Chondrocyte (in vitro differentiated cells): Measurements from ENCODE around the gene DUSP15. TPM values are rescaled to one million over a fixed set of nuclear protein-coding genes. Genes with fewer than 3 reads are reported as not detected.

Source experiments
- DNase-seq: peaks from one replicate; pipeline ENCODE4 v3.0.0; 2021; ENCODE audit warnings: mixed read lengths, low spot score
- H3K27ac Mint-ChIP-seq: one replicate; pipeline ENCODE4 v1.8.0; 2021; ENCODE audit warnings: mild to moderate bottlenecking, moderate library complexity, mixed read lengths; ENCODE audit not compliant: unreplicated experiment
- H3K27me3 Mint-ChIP-seq: 2 replicates; pipeline ENCODE4 v1.8.0; 2021; ENCODE audit warnings: low read depth, mixed read lengths
- H3K36me3 Mint-ChIP-seq: 2 replicates; pipeline ENCODE4 v1.8.0; 2021; ENCODE audit warnings: low read depth, mixed read lengths
- H3K4me1 Mint-ChIP-seq: 2 replicates; pipeline ENCODE4 v1.8.0; 2021; ENCODE audit warnings: low read depth, mild to moderate bottlenecking, mixed read lengths
- H3K4me3 Mint-ChIP-seq: one replicate; pipeline ENCODE4 v1.8.0; 2021; ENCODE audit warnings: mild to moderate bottlenecking, moderate library complexity, mixed read lengths; ENCODE audit not compliant: unreplicated experiment
- H3K9me3 Mint-ChIP-seq: 2 replicates; pipeline ENCODE4 v1.8.0; 2021; ENCODE audit warnings: low read depth, mixed read lengths
- total RNA-seq: library from RNA; stranded (reverse); gene quantifications from 3 replicates; pipeline ENCODE4 v1.2.1, GENCODE V29; 2021
- TF ChIP-seq, protein P1 (sequence below): fragments of 200-600 bp; sonication (generic); IDR thresholded peaks from 2 replicates; pipeline ENCODE4 v1.5.0; 2021; ENCODE audit warnings: antibody characterized with exemption, mild to moderate bottlenecking, moderate library complexity

Gene DUSP15
- total RNA-seq, 1 donor from 2014 or later = 11.5 TPM

DNA sequence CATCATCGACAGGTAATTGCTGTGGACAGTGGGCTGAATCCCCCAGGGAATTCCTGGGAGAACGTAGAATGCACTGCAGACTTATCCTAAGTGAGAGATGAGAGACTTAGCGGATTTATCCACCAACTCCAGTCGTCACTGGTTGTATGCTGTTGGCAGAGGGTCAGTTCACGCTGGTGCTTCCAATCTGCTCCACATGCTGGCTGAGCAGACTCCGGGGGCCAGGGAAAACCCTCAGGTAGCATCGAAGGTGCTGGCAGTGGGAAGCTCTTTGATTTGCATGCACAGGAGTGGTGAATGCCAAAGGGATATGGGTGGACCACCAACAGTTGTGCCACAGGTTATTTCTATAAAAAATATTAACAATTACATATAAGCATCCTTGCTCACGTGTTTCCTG is 20.3 kb upstream of the DUSP15 start:
- H3K27me3 Mint-ChIP-seq = peaks cover 57% of the 10 kb centered on the region
- H3K36me3 Mint-ChIP-seq = peaks cover 4% of the 10 kb centered on the region
- TF ChIP-seq, protein P1, sequence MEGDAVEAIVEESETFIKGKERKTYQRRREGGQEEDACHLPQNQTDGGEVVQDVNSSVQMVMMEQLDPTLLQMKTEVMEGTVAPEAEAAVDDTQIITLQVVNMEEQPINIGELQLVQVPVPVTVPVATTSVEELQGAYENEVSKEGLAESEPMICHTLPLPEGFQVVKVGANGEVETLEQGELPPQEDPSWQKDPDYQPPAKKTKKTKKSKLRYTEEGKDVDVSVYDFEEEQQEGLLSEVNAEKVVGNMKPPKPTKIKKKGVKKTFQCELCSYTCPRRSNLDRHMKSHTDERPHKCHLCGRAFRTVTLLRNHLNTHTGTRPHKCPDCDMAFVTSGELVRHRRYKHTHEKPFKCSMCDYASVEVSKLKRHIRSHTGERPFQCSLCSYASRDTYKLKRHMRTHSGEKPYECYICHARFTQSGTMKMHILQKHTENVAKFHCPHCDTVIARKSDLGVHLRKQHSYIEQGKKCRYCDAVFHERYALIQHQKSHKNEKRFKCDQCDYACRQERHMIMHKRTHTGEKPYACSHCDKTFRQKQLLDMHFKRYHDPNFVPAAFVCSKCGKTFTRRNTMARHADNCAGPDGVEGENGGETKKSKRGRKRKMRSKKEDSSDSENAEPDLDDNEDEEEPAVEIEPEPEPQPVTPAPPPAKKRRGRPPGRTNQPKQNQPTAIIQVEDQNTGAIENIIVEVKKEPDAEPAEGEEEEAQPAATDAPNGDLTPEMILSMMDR = no peak
- no peak overlapping the region for H3K4me3 Mint-ChIP-seq
- H3K4me1 Mint-ChIP-seq = no peaks in the 10 kb centered on the region
- no peak overlapping the region for H3K27ac Mint-ChIP-seq
- no peak for DNase-seq
- no peaks in the 10 kb centered on the region for H3K9me3 Mint-ChIP-seq

DNA sequence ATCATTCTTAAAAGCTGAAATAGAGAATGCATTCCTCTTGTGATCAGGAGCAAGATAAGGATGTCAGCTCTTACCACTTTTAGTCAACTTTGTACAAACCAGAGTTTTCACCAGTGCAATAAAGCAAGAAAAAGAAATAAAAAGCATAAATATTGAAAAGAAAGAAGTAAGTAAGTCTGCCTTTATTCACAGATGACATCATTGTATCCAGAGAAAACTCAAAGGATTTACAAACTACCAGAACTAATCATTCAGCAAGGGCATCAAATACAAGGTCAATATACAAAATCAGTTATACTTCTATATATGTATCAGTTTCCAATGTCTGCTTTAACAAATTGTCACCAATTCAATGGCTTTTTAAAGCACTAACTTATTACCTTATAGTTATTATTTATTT is 13.5 kb upstream of the DUSP15 start:
- DNase-seq = no peak
- Mint-ChIP-seq H3K4me3 (no peak overlapping the region), H3K9me3 (no peaks in the 10 kb centered on the region), H3K27me3 (peaks cover 48% of the 10 kb centered on the region), H3K4me1 (peaks cover 4% of the 10 kb centered on the region), H3K36me3 (peaks cover 2% of the 10 kb centered on the region), H3K27ac (no peak overlapping the region)
- TF ChIP-seq, protein P1 = no peak

GRCh38 chr20:31881945-31882344 is 11.6 kb upstream of the DUSP15 start:
- TF ChIP-seq, protein P1 = no peak
- DNase-seq = no peak
- Mint-ChIP-seq H3K9me3 (peaks cover 2% of the 10 kb centered on the region), H3K4me1 (peaks cover 4% of the 10 kb centered on the region), H3K27me3 (peaks cover 36% of the 10 kb centered on the region), H3K4me3 (no peak overlapping the region), H3K27ac (no peak overlapping the region), H3K36me3 (no peaks in the 10 kb centered on the region)

DNA sequence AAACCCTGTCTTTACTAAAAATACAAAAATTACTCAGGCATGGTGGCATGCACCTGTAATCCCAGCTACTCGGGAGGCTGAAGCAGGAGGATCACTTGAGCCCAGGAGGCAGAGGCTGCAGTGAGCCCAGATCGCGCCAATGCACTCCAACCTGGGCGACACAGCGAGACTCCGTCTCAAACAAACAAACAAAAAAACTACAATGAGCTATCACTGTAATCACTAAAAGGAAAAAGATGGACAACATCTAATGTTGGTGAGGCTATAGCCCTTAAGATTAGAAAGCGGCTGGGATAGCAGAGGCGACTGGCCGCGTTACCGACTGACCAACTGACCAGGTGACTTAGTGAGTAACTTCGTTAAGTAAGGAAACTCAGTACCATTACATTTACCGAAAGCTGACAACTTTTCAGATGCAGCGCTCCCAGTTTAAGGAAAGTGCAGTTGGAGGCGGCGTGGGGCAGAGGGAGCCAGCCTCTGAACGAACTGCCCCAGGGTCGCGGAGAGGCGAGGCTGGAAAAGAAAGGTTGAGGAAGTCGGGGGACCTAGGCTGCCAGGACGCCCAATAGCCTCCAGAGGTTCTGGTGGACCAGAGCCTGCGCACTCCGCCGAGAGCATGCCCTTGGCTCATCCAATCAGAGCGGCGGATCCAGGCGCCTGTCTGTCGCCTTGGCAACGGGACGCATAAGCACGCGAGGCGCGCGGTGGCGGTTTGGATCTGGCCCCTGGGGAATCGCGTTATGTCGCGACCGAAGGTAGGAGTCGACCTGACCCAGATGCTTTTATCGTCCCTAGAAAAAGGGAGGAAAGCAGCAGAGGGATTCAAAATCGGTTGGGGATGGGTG is 9.0 kb upstream of the DUSP15 start:
- Mint-ChIP-seq H3K27ac (peak overlapping the region; percentile 98), H3K4me3 (peak overlapping the region; percentile 90), H3K4me1 (peaks cover 4% of the 10 kb centered on the region), H3K27me3 (peaks cover 13% of the 10 kb centered on the region), H3K36me3 (no peaks in the 10 kb centered on the region), H3K9me3 (peaks cover 2% of the 10 kb centered on the region)
- TF ChIP-seq, protein P1 = peak; percentile 64
- DNase-seq = peak; percentile 97

GRCh38 chr20:31877684-31878083 is 7.4 kb upstream of the DUSP15 start:
- Mint-ChIP-seq H3K27me3 (peaks cover 7% of the 10 kb centered on the region), H3K9me3 (peaks cover 2% of the 10 kb centered on the region), H3K4me1 (peaks cover 4% of the 10 kb centered on the region), H3K36me3 (no peaks in the 10 kb centered on the region), H3K4me3 (no peak overlapping the region), H3K27ac (no peak overlapping the region)
- TF ChIP-seq, protein P1 = no peak
- DNase-seq = no peak
